ENCODE results near the gene NMU.
A peak's percentile ranks its signal among the peaks of the same experiment; 100 is the strongest.
"Not testable (repeated sequence)": the region's sequence is repeated elsewhere in the genome, so short reads cannot be mapped to it uniquely, and the experiment has no call there.

The NMU gene

GRCh38 chr4:55618546-55619143 lies 17.5 kb downstream of the NMU start:
- DNase-seq = no peak

DNA sequence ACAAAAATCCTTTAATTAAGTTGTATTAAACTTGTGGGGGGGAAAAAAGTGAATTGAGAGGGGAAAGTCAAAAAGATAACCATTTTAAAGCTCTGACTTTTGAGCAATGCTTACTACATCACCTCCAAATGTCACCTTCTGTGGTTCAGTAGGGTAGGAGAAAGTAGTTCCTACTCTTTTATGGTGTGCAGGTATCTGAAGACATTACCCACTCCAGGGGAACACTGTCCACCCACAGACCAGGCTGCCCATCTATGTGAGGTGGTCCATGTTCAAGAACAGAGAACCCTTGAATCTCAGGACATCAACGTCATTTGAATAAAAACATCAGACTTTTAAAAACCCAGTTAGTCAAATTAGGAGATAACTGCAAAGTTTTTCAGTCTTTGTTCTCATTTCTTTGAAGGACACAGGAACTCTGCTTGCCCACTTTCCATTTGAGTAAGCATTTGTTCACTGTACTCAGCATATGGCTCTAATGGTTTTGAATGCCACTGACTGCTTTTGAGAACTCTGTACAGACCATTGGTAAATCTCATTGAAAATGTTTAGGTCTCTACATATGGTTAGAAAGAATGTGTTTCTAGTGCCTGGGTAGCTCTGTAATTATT lies 18.4 kb downstream of the NMU start:
- DNase-seq = no peak

DNA sequence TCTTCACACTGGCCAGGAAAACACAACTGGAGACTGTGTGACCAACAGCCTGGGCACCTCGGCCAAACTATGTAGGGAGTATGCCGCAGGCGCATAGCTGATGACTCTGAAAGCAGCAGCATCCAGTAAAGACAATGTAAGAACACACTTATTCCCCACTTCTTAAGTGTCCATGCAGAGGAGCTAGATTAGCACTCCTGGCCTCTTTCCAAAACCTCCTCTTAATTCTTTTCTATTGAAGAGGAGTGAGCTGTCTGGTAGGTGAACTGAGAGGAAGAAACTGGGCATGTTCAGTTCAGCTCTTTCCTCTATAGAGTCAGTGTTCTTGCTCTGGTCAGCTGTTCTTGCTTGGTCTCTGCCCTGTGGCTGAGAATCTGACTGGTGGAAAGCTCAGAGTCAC lies 21.1 kb downstream of the NMU start:
- DNase-seq = no peak

DNA sequence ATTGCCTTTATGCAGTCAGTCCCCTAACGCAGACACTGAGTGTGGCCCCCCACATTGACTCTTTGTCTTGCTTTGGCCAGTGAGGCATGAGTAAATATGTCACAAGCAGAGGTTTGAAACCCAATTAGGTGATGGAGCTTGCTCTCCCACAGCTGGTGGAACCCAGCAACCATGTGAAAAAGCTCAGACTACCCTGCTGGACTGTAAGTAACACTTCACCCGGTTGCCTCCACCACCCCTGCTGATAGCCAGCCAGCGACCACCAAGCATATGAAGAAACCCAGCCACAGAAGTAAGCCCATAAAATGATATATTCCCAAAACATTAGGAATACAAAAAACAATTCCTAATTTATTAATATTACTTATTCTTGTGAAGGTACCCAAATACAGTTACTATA lies 22.5 kb downstream of the NMU start:
- DNase-seq = no peak

DNA sequence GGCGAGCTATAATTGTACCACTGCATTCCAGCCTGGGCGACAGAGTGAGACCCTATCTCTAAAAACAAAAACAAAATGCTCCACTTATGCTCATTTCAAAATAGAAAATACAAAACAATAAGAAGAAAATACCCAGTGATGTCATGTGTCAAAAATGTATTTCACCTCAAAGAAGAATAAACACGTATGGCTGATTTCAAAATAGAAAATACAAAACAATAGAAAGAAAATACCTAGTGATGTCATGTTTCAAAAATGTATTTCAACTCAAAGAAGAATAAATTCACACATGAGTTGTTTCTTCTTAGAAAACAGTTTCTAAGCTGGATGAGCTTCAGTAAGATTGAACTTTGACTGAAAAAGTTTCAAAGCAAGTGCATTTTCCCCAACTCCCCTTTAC lies 23.8 kb downstream of the NMU start:
- DNase-seq = no peak

GRCh38 chr4:55611358-55612059 lies 24.6 kb downstream of the NMU start:
- no peak for DNase-seq

- peak; percentile 89 to 93 for DNase-seq
Measured at GRCh38 chr4:55610381-55610780, 25.7 kb downstream of the NMU start.

GRCh38 chr4:55609393-55609866 lies 26.7 kb downstream of the NMU start:
- peak in 1 of 2 experiments; percentile 52 for DNase-seq

DNA sequence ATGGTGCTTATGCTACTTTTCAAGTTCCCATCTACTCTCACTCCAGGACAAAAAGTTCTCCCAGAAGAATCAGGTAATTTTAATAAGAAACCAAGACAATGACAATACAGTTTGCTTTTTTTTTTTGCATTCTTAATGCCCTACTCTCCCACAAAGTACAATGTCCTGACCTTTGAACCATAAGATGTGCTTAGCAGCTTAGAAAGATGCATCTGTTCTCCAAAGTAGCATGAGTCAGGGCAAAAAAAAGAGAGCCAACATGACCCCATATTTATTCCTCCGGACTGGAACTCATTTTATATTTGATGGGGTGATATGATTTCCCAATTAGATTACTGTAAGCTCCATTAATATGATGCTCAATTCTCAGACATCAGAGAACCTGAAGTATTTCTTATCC lies 27.5 kb downstream of the NMU start:
- no peak for DNase-seq

GRCh38 chr4:55604996-55605395 lies 31.1 kb downstream of the NMU start:
- no peak for DNase-seq

GRCh38 chr4:55600640-55601039 lies 35.5 kb downstream of the NMU start:
- no peak for DNase-seq

DNA sequence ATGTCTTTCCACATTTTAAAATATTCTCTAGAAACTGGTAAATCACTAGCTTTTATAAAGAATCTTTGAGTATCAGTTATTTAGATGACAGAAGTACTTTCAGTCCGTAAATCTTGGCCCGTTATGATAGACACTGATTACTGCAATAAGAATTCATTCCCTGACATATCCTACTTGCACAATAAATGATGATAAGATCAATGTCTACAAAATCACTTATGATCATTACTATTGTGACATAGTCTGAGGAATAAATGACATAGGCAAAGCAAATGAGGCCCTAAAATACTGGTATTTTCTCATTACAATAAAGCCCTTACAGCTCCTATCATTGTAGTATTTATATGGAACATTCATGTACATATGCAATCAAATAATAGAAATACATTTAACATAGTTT lies 37.5 kb downstream of the NMU start:
- no peak for DNase-seq

DNA sequence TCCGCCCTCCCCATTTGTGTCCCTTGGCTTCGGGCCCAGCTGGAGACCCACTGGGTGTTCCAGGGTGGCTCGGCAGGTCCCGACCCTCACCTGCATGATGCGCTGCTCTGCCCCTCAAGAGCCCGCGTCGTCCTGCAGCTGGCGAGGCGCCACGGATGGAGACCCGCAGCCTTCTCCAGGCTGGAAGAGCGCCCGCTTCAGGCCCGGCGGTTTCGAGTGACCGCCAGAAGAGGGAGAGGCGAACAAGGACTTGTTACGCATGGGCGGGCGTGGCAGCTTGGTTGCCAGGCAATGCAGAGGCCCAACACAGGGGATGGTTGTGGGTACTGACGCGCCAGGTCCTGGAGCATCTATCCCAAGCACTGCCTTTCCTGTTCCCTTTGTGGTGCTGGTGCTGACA lies 44.1 kb downstream of the NMU start, which contains the start of gene PDCL2:
TSS of gene PDCL2 (minus strand) at position 232 of the 400 bp plus-strand sequence. CDS start at position 96, 136 bp downstream.
- peak; percentile 71 to 84 for DNase-seq

DNA sequence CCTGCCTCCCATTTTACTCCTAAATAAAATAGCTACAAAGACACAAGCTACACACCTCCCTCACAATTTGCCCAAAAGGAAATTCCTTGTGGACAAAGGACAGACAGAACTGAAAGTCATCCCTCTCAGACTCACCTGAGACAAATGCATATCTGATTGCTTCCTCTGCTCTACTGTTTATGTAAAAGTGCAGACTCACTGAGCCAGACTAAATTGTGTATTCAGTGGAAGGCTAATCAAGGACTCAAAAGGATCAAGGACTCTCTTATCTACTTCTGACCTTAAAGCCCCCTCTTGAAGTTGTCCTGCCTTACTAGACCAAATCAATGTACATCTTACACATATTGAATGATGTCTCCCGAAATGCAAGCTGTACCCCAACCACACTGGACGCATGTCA lies 47.9 kb downstream of the NMU start:
- DNase-seq = no peak

DNA sequence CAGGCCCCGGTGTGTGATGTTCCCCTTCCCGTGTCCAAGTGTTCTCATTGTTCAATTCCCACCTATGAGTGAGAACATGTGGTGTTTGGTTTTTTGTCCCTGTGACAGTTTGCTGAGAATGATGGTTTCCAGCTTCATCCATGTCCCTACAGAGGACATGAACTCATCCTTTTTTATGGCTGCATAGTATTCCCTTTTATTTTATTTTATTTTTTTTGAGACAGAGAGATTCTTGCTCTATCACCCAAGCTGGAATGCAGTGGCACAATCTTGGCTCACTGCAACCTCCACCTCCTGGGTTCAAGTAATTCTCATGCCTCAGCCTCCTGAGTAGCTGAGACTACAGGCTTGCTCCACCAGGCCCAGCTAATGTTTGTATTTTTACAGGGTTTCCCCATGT lies 53.3 kb downstream of the NMU start:
- DNase-seq = not testable (repeated sequence)

- DNase-seq = no peak
Measured at GRCh38 chr4:55578341-55579010, 57.6 kb downstream of the NMU start.

DNA sequence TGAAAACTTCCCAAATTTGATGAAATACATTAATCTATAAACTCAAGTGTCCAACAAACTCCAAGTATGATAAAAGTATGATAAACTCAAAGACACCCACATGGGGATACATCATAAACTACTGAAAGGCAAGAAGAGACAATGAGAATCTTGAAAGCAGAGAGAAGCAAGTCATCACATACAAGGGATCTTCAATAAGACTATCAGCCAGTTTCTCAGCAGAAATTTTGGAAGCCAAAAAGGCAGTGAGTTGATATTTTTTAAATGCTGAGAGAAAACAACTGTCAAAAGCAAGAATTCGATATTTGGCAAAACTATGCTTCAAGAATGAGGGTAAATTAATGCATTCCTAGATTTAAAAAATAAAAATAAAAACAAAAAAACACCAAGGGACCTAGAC lies 60.6 kb downstream of the NMU start:
- DNase-seq = no peak

- no peak for DNase-seq
Measured at GRCh38 chr4:55574252-55574651, 61.8 kb downstream of the NMU start.

- DNase-seq = no peak
Measured at GRCh38 chr4:55571806-55572205, 64.3 kb downstream of the NMU start.

GRCh38 chr4:55568905-55569504 lies 67.1 kb downstream of the NMU start:
- DNase-seq = no peak

DNA sequence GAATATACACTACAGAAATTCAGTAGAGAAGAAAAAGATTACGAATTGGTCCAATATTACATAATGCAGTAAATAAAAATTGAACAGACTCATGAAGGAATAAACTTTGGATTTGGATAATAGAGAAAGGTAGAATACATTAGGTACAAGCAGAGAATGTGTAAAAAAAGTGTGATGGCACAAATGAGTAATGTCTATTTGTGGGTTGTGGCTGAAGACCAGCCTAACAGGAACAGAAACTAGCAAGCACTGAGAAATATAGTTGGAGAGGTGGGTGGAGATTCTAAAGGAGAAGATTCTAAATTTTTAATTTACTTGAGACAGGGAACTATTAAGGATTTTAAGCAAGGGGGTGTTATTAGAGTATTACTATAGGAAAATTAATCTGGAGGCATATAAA lies 74.2 kb downstream of the NMU start:
- DNase-seq = no peak

- DNase-seq = no peak
Measured at GRCh38 chr4:55560096-55560495, 76.0 kb downstream of the NMU start.

GRCh38 chr4:55554453-55555030 lies 81.6 kb downstream of the NMU start:
- no peak for DNase-seq
